ENCODE data around the gene NMBR. TPM values are rescaled to one million over a fixed set of nuclear protein-coding genes. Genes with fewer than 3 reads are reported as not detected.
"Not testable (repeated sequence)": the region's sequence is repeated elsewhere in the genome, so short reads cannot be mapped to it uniquely, and the experiment has no call there.

Gene NMBR
- total and polyA plus RNA-seq, 5 experiments from 2014 or later: not detected

- H3K27me3 Mint-ChIP-seq: no peaks in the 10 kb centered on the region
- no peak overlapping the region for H3K4me3 Mint-ChIP-seq
- ATAC-seq (no peak), DNase-seq (no peak)
- H3K9me3 Mint-ChIP-seq: no peaks in the 10 kb centered on the region
- POLR2A ChIA-PET: interaction anchor here (0.6 kb wide), 1 partner anchor 1127 kb away, joined by 3 read pairs; no protein-coding TSS in a partner anchor
- H3K27ac Mint-ChIP-seq: no peak overlapping the region
- H3K4me1 Mint-ChIP-seq: peaks cover 26 to 90% (median 65%) of the 10 kb centered on the region in 4 donors
- peaks cover 0 to 29% (median 3%) of the 10 kb centered on the region in 3 donors for H3K36me3 Mint-ChIP-seq
These were observed 5.8 kb upstream of the NMBR start for GRCh38 chr6:142152746-142153145.

- Mint-ChIP-seq H3K27me3 (peaks cover 0 to 20% (median 10%) of the 10 kb centered on the region in 5 donors), H3K4me1 (peaks cover 5 to 11% (median 10%) of the 10 kb centered on the region in 4 donors)
- POLR2A ChIA-PET: interaction anchor here (0.7 kb wide), 1 partner anchor 392 kb away, joined by 3 read pairs; no protein-coding TSS in a partner anchor
- H3K4me3 Mint-ChIP-seq, DNase-seq, H3K36me3 Mint-ChIP-seq, H3K9me3 Mint-ChIP-seq, ATAC-seq, H3K27ac Mint-ChIP-seq: not testable (repeated sequence)
These were observed 5.4 kb downstream of the NMBR start for GRCh38 chr6:142141531-142141930.

- no peak for ATAC-seq
- POLR2A ChIA-PET: no interaction called here
- Mint-ChIP-seq H3K4me1 (no peaks in the 10 kb centered on the region), H3K36me3 (peaks cover 0 to 4% (median 0%) of the 10 kb centered on the region in 3 donors), H3K4me3 (no peak overlapping the region), H3K27ac (no peak overlapping the region), H3K27me3 (peaks cover 2 to 20% (median 12%) of the 10 kb centered on the region in 5 donors), H3K9me3 (peaks cover 0 to 4% (median 0%) of the 10 kb centered on the region in 9 donors)
- DNase-seq: no peak
These were observed 8.0 kb downstream of the NMBR start for GRCh38 chr6:142138876-142139275.

GRCh38 chr6:142132625-142133024, 14.3 kb downstream of the NMBR start, which contains the start of gene GJE1:
TSS of gene GJE1 (plus strand) at chr6:142132925. CDS start at chr6:142133159, 234 bp downstream.
- H3K9me3 Mint-ChIP-seq: peaks cover 0 to 4% (median 0%) of the 10 kb centered on the region in 9 donors
- H3K36me3 Mint-ChIP-seq: peaks cover 0 to 4% (median 2%) of the 10 kb centered on the region in 3 donors
- no peaks in the 10 kb centered on the region for H3K4me1 Mint-ChIP-seq
- no peak within 1 kb of the TSS for H3K4me3 Mint-ChIP-seq
- peaks cover 15 to 26% (median 22%) of the 10 kb centered on the region in 5 donors for H3K27me3 Mint-ChIP-seq
- POLR2A ChIA-PET: no interaction called here
- no peak within 1 kb of the TSS for H3K27ac Mint-ChIP-seq
- no peak for DNase-seq
- no peak for ATAC-seq

GRCh38 chr6:142130814-142131213, 16.1 kb downstream of the NMBR start:
- peaks cover 0 to 4% (median 0%) of the 10 kb centered on the region in 3 donors for H3K36me3 Mint-ChIP-seq
- H3K4me3 Mint-ChIP-seq: no peak overlapping the region
- peaks cover 0 to 4% (median 0%) of the 10 kb centered on the region in 9 donors for H3K9me3 Mint-ChIP-seq
- no peak overlapping the region for H3K27ac Mint-ChIP-seq
- peaks cover 15 to 26% (median 20%) of the 10 kb centered on the region in 5 donors for H3K27me3 Mint-ChIP-seq
- ATAC-seq (no peak), DNase-seq (no peak)
- no peaks in the 10 kb centered on the region for H3K4me1 Mint-ChIP-seq
- POLR2A ChIA-PET: no interaction called here

- Mint-ChIP-seq H3K27me3 (peaks cover 0 to 5% (median 0%) of the 10 kb centered on the region in 5 donors), H3K36me3 (peaks cover 0 to 2% (median 0%) of the 10 kb centered on the region in 3 donors), H3K4me1 (no peaks in the 10 kb centered on the region), H3K9me3 (no peaks in the 10 kb centered on the region), H3K27ac (no peak overlapping the region), H3K4me3 (no peak overlapping the region)
- DNase-seq (no peak), ATAC-seq (no peak)
- POLR2A ChIA-PET: no interaction called here
These were observed 25.6 kb downstream of the NMBR start for GRCh38 chr6:142121342-142121741.

GRCh38 chr6:142118925-142119324, 28.0 kb downstream of the NMBR start:
- POLR2A ChIA-PET: no interaction called here
- H3K4me1 Mint-ChIP-seq: no peaks in the 10 kb centered on the region

GRCh38 chr6:142118328-142118727, 28.6 kb downstream of the NMBR start:
- Mint-ChIP-seq H3K36me3 (peaks cover 0 to 2% (median 0%) of the 10 kb centered on the region in 3 donors), H3K27ac (no peak overlapping the region), H3K4me1 (no peaks in the 10 kb centered on the region), H3K27me3 (peaks cover 0 to 8% (median 2%) of the 10 kb centered on the region in 5 donors), H3K4me3 (no peak overlapping the region), H3K9me3 (no peaks in the 10 kb centered on the region)
- POLR2A ChIA-PET: no interaction called here
- ATAC-seq (no peak), DNase-seq (no peak)

More at GRCh38 chr6:142118925-142119324, 28.0 kb downstream of the NMBR start:
- ATAC-seq: no peak
- peaks cover 0 to 8% (median 2%) of the 10 kb centered on the region in 5 donors for H3K27me3 Mint-ChIP-seq
- DNase-seq: no peak
- no peak overlapping the region for H3K27ac Mint-ChIP-seq
- no peak overlapping the region for H3K4me3 Mint-ChIP-seq
- H3K9me3 Mint-ChIP-seq: no peaks in the 10 kb centered on the region
- peaks cover 0 to 2% (median 0%) of the 10 kb centered on the region in 3 donors for H3K36me3 Mint-ChIP-seq

GRCh38 chr6:142117366-142117765, 29.6 kb downstream of the NMBR start:
- POLR2A ChIA-PET: no interaction called here
- Mint-ChIP-seq H3K4me1 (no peaks in the 10 kb centered on the region), H3K4me3 (no peak overlapping the region), H3K27ac (no peak overlapping the region), H3K27me3 (peaks cover 0 to 8% (median 4%) of the 10 kb centered on the region in 5 donors), H3K9me3 (no peaks in the 10 kb centered on the region), H3K36me3 (peaks cover 0 to 2% (median 0%) of the 10 kb centered on the region in 3 donors)
- ATAC-seq (no peak), DNase-seq (no peak)

- DNase-seq: peak; percentile 31 to 79 (median 56)
- Mint-ChIP-seq H3K27me3 (peaks cover 0 to 4% (median 4%) of the 10 kb centered on the region in 5 donors), H3K9me3 (no peaks in the 10 kb centered on the region), H3K27ac (no peak overlapping the region), H3K4me3 (no peak overlapping the region), H3K36me3 (no peaks in the 10 kb centered on the region), H3K4me1 (peaks cover 0 to 2% (median 0%) of the 10 kb centered on the region in 4 donors)
- POLR2A ChIA-PET: no interaction called here
- ATAC-seq: peak in 1 of 2 donors; percentile 32
These were observed 34.4 kb downstream of the NMBR start for GRCh38 chr6:142112451-142113061.

GRCh38 chr6:142110820-142111219, 36.1 kb downstream of the NMBR start:
- DNase-seq, H3K36me3 Mint-ChIP-seq, ATAC-seq, POLR2A ChIA-PET, H3K27ac Mint-ChIP-seq, H3K27me3 Mint-ChIP-seq, H3K4me3 Mint-ChIP-seq, H3K9me3 Mint-ChIP-seq, H3K4me1 Mint-ChIP-seq: not testable (repeated sequence)

- H3K4me1 Mint-ChIP-seq, ATAC-seq, H3K4me3 Mint-ChIP-seq, H3K27ac Mint-ChIP-seq, H3K36me3 Mint-ChIP-seq, POLR2A ChIA-PET, DNase-seq, H3K9me3 Mint-ChIP-seq, H3K27me3 Mint-ChIP-seq: not testable (repeated sequence)
These were observed 42.1 kb downstream of the NMBR start for GRCh38 chr6:142104820-142105219.

- ATAC-seq (no peak), DNase-seq (no peak)
- POLR2A ChIA-PET: no interaction called here
- Mint-ChIP-seq H3K4me1 (peaks cover 5 to 11% (median 6%) of the 10 kb centered on the region in 4 donors), H3K27me3 (peaks cover 17 to 34% (median 19%) of the 10 kb centered on the region in 5 donors), H3K4me3 (peak overlapping the region in 6 of 10 donors; percentile 28 to 79 (median 54)), H3K27ac (no peak overlapping the region), H3K9me3 (peaks cover 0 to 3% (median 0%) of the 10 kb centered on the region in 9 donors), H3K36me3 (peaks cover 0 to 1% (median 0%) of the 10 kb centered on the region in 3 donors)
These were observed 58.1 kb downstream of the NMBR start for GRCh38 chr6:142088858-142089216.
